Astrocyte of the cerebellum (primary cell): ENCODE data around the gene CPXM1.

ENCODE experiments used
- DNase-seq: peaks from one replicate; pipeline ENCODE4 v3.0.0-alpha.2; 2011; ENCODE audit warnings: low read depth
- H3K4me3 ChIP-seq: 2 replicates; pipeline ENCODE4 v1.5.1; 2011; ENCODE audit warnings: mild to moderate bottlenecking, low read depth, low read length, moderate library complexity
- in situ Hi-C: cut with HindIII; loops from 2 replicates; pipeline ENCODE4 v1.10.0; 2017; ENCODE audit warnings: low sequenced_read_pairs
- TF ChIP-seq, protein P1 (sequence below): IDR thresholded peaks from 2 replicates; pipeline ENCODE4 v1.5.1; 2012; ENCODE audit warnings: low read length, low read depth, moderate library complexity, mild to moderate bottlenecking; ENCODE audit errors: missing control alignments

The CPXM1 gene

DNA sequence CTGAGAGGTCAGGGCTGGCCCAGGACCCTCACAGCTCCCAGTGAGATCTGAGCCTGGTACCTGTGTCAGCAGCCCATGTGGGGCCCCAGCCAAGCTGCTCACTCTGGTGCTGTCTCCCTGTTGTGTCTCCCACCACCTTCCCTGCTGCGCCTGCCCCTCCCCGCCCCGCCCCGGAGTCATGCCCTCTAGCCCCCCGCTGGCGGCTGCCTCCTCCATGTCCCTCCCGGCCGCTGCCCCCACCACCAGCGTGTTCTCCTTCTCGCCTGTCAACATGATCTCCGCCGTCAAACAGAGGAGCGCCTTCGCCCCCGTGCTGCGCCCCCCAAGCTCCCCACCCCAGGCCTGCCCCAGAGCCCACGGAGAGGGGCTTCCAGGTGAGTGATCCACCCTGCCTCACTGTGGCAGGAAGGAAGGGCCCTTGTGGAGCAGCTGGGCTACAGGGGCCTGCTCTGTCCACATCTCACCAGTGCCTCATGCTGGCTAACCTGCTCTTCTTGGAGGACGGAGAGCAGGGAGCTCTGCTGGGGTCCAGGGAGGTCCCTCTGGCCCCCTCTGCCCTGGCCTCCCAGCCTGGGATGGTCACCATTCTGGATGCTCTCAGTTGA lies 44.9 kb downstream of the CPXM1 start:
- in situ Hi-C loops = no loop called here
- TF ChIP-seq, protein P1, sequence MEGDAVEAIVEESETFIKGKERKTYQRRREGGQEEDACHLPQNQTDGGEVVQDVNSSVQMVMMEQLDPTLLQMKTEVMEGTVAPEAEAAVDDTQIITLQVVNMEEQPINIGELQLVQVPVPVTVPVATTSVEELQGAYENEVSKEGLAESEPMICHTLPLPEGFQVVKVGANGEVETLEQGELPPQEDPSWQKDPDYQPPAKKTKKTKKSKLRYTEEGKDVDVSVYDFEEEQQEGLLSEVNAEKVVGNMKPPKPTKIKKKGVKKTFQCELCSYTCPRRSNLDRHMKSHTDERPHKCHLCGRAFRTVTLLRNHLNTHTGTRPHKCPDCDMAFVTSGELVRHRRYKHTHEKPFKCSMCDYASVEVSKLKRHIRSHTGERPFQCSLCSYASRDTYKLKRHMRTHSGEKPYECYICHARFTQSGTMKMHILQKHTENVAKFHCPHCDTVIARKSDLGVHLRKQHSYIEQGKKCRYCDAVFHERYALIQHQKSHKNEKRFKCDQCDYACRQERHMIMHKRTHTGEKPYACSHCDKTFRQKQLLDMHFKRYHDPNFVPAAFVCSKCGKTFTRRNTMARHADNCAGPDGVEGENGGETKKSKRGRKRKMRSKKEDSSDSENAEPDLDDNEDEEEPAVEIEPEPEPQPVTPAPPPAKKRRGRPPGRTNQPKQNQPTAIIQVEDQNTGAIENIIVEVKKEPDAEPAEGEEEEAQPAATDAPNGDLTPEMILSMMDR = no peak
- no peak for DNase-seq
- H3K4me3 ChIP-seq = no peak overlapping the region

GRCh38 chr20:2754424-2754823 lies 46.0 kb downstream of the CPXM1 start:
- no peak overlapping the region for H3K4me3 ChIP-seq
- in situ Hi-C loops = no loop called here
- no peak for DNase-seq
- TF ChIP-seq, protein P1 = no peak

DNA sequence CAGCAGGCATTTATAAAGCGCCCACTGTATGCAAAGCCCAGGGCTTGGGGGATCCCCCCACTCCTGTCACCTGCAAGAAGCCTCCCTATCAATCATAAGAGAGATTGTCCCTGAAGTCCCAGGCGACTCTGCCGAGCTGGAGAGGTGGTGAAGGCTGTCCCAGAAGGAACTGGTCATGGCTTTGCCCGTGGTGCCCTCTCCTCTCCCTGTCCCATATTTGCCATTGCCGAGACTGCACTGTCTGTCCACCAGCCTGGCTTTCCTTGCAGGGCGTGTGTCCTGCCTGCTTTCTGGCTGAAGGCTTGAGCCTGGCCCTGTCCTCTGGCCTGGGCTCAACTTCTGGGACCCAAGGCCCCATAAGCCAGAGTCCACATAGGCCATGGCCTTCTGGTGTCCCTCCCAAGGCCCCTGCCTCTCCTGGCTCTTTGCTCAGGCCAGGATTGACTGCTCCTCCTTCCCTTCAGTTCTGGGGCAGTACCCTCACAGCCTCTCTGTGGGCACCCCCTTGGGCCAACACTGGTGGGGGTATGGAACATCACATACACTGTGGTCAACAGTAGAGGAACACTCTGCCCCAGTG lies 46.9 kb downstream of the CPXM1 start:
- TF ChIP-seq, protein P1 = no peak
- no peak overlapping the region for H3K4me3 ChIP-seq
- in situ Hi-C loops = no loop called here
- DNase-seq = no peak

GRCh38 chr20:2752567-2753460 lies 47.6 kb downstream of the CPXM1 start:
- DNase-seq = no peak

DNA sequence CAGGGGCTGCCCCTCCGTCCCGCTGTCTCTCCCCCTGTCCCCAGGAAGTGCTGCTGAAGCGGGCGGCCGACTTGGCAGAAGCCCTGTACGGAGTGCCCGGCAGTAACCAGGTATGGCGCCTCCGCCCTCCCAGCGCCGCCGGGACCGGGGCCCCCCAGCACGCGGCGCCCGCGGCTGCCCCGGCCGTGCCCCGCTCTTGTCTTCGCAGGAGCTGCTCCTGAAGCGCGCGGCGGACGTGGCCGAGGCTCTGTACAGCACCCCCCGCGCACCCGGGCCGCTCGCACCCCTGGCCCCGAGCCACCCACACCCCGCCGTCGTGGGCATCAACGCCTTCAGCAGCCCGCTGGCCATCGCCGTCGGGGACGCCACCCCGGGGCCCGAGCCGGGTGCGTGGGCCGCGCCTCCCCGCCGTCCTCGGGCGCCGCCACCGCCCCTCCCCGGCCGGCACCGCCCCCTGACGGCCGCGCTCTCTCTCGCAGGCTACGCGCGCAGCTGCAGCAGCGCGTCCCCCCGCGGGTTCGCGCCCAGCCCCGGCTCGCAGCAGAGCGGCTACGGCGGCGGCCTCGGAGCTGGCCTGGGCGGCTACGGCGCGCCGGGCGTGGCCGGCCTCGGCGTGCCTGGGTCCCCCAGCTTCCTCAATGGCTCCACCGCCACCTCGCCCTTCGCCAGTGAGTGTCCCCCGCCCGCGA lies 48.4 kb downstream of the CPXM1 start:
- in situ Hi-C loops = no loop called here
- H3K4me3 ChIP-seq = peak overlapping the region; percentile 32
- TF ChIP-seq, protein P1 = no peak
- DNase-seq = no peak

More at GRCh38 chr20:2752567-2753460, 47.6 kb downstream of the CPXM1 start:
- TF ChIP-seq, protein P1 = peak; percentile 80
- H3K4me3 ChIP-seq = peak overlapping the region; percentile 32
- in situ Hi-C loops = no loop called here

DNA sequence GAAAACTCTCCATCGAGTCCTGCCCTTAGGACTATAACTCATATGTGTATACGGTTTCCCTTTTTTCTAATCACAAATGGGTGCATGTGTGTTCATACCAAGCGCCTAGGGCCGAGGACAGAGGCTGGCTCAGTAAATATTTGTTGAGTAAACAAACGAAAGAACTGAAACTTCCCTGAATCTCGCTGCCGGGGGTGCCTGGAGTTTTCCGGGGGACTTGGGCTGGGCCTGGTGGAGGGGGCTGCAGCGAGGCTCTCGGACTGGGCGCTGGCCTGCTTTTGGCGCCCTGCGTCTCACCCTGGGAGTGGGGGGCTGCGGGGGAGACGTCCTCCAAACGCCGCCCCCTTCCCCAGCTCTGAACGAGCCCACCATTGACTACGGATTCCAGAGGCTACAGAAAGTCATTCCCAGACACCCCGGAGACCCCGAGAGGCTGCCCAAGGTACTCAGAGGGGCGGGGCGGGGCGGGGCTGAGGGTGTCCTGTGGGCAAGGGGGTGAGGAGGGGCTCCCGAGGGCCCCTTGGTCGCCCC lies 49.0 kb downstream of the CPXM1 start:
- TF ChIP-seq, protein P1 = no peak
- H3K4me3 ChIP-seq = no peak overlapping the region
- DNase-seq = no peak
- in situ Hi-C loops = no loop called here
